Endodermal cell (in vitro differentiated cells): ENCODE measurements around the gene PARD3B. TPM values are rescaled to one million over a fixed set of nuclear protein-coding genes. Genes with fewer than 3 reads are reported as not detected.

Experiments used
- DNase-seq: peaks from one replicate; pipeline ENCODE4 v3.0.0-alpha.2; 2017
- H3K27ac ChIP-seq: 2 replicates; pipeline ENCODE4 v1.5.1; 2013; ENCODE audit warnings: mild to moderate bottlenecking, low read depth, low read length, moderate library complexity
- H3K27me3 ChIP-seq: 2 replicates; pipeline ENCODE4 v1.6.1; 2013; ENCODE audit warnings: mild to moderate bottlenecking, low read length, moderate library complexity; ENCODE audit not compliant: insufficient read depth, control insufficient read depth, poor library complexity, severe bottlenecking
- H3K36me3 ChIP-seq: 2 replicates; pipeline ENCODE4 v1.7.0; 2013; ENCODE audit warnings: mild to moderate bottlenecking, low read length, moderate library complexity; ENCODE audit not compliant: control insufficient read depth, insufficient read depth
- H3K4me1 ChIP-seq: one replicate; pipeline ENCODE4 v1.7.0; 2013; ENCODE audit warnings: low read length; ENCODE audit not compliant: control insufficient read depth, insufficient read depth
- H3K4me3 ChIP-seq: 2 replicates; pipeline ENCODE4 v1.5.1; 2013; ENCODE audit warnings: mild to moderate bottlenecking, low read length, moderate library complexity
- H3K9ac ChIP-seq: 2 replicates; pipeline ENCODE4 v1.6.1; 2013; ENCODE audit warnings: mild to moderate bottlenecking, low read length, moderate library complexity; ENCODE audit not compliant: poor library complexity, severe bottlenecking; ENCODE audit errors: extremely low read depth
- H3K9me3 ChIP-seq: 2 replicates; pipeline ENCODE4 v1.6.1; 2013; ENCODE audit warnings: mild to moderate bottlenecking, low read length, moderate library complexity; ENCODE audit not compliant: control insufficient read depth
- H3K27ac Mint-ChIP-seq: 2 replicates; pipeline ENCODE4 v1.8.0; 2020; ENCODE audit warnings: mixed read lengths
- H3K27me3 Mint-ChIP-seq: 2 replicates; pipeline ENCODE4 v1.8.0; 2021; ENCODE audit warnings: mild to moderate bottlenecking, mixed read lengths; ENCODE audit not compliant: insufficient read depth
- H3K36me3 Mint-ChIP-seq: 2 replicates; pipeline ENCODE4 v1.8.0; 2020; ENCODE audit warnings: low read depth, mixed read lengths
- H3K4me1 Mint-ChIP-seq: 2 replicates; pipeline ENCODE4 v1.8.0; 2020; ENCODE audit warnings: mixed read lengths
- H3K4me3 Mint-ChIP-seq: 2 replicates; pipeline ENCODE4 v1.8.0; 2020; ENCODE audit warnings: mild to moderate bottlenecking, moderate library complexity, mixed read lengths
- H3K9me3 Mint-ChIP-seq: 2 replicates; pipeline ENCODE4 v1.8.0; 2020; ENCODE audit warnings: mild to moderate bottlenecking, mixed read lengths
- WGBS, 2 experiments: methylation state at CpG; one replicate each; pipeline versions ENCODE4 v1.1.5 to v1.1.7; 2013; ENCODE audit warnings: missing lambda C conversion rate in 2 of 2, mixed read lengths in 1 of 2; ENCODE audit not compliant: insufficient coverage in 1 of 2, insufficient read length in 1 of 2; 5-methylcytosine and 5-hydroxymethylcytosine counted together
- total RNA-seq, 2 donors: library from RNA; stranded (reverse); fragmentation: NEBNext Ultra II Directional in 1 of 2; extraction: Animal tissue kit (Norgen Biotek cat#: 25700) in 1 of 2; gene quantifications; 2 replicates in 1 of 2; 3 replicates in 1 of 2; pipeline ENCODE4 v1.2.1, GENCODE V29; 2021
- TF ChIP-seq, protein P1 (sequence below): fragments of 200-600 bp; sonication (generic); conservative IDR thresholded peaks from 2 replicates; pipeline ENCODE4 v1.5.0; 2021; ENCODE audit warnings: antibody characterized with exemption, mild to moderate bottlenecking

PARD3B gene
- total RNA-seq, 2 donors from 2014 or later: 2.5 to 5.6 TPM

DNA sequence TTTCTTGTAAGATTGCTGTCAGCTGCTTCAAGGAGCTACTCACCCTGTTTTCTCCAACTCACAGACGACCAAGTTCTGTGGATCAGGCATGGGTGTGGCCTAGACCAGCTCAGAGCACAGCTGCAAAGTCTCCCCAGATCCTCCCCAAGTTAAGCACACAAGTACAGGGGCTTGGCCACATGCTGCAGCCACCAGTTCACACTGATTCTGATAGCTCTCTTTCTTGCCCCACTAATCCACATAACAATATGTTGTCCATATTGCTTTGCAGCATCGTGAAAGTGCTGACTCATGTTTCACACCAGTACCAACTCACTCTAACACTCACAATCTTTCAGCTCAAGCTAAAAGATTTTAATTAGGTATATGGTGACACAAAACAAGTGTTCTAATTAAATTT lies 437.0 kb downstream of the PARD3B start:
- Histone ChIP-seq H3K36me3 (no peaks in the 10 kb centered on the region), H3K4me3 (no peak overlapping the region), H3K27me3 (no peaks in the 10 kb centered on the region), H3K4me1 (peaks cover 2% of the 10 kb centered on the region), H3K27ac (no peak overlapping the region), H3K9ac (no peak overlapping the region), H3K9me3 (no peaks in the 10 kb centered on the region)
- 17 to 45% methylated on average over 1 to 2 of the region's 2 CpGs for WGBS, 2 experiments
- Mint-ChIP-seq H3K36me3 (peaks cover 3% of the 10 kb centered on the region), H3K9me3 (peaks cover 5% of the 10 kb centered on the region), H3K27me3 (no peaks in the 10 kb centered on the region), H3K27ac (no peak overlapping the region), H3K4me1 (peaks cover 26% of the 10 kb centered on the region), H3K4me3 (no peak overlapping the region)
- TF ChIP-seq, protein P1, sequence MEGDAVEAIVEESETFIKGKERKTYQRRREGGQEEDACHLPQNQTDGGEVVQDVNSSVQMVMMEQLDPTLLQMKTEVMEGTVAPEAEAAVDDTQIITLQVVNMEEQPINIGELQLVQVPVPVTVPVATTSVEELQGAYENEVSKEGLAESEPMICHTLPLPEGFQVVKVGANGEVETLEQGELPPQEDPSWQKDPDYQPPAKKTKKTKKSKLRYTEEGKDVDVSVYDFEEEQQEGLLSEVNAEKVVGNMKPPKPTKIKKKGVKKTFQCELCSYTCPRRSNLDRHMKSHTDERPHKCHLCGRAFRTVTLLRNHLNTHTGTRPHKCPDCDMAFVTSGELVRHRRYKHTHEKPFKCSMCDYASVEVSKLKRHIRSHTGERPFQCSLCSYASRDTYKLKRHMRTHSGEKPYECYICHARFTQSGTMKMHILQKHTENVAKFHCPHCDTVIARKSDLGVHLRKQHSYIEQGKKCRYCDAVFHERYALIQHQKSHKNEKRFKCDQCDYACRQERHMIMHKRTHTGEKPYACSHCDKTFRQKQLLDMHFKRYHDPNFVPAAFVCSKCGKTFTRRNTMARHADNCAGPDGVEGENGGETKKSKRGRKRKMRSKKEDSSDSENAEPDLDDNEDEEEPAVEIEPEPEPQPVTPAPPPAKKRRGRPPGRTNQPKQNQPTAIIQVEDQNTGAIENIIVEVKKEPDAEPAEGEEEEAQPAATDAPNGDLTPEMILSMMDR: no peak
- DNase-seq: peak; percentile 54

DNA sequence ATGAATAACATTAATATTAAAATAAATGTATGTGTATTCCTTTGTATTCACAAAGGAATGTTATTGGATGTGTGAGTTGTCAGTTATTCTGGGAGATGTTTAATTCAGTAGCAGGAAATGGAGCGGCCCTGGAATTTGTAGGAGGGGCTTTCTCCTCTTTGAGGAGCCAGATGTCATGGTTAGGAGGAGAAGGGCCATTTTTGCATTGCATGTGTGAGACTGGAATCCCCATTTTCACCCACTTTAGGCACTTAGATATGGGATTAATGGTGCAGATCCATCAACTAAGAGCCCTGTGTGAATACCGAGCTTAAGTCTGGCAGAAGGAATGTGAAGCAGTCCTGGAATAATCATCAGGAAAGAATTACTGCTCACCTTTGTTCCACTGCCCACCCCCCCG lies 439.2 kb downstream of the PARD3B start:
- no peak overlapping the region for H3K9ac ChIP-seq
- peaks cover 2% of the 10 kb centered on the region for H3K4me1 ChIP-seq
- no peak overlapping the region for H3K4me3 ChIP-seq
- H3K27ac Mint-ChIP-seq: no peak overlapping the region
- no peaks in the 10 kb centered on the region for H3K9me3 Mint-ChIP-seq
- H3K9me3 ChIP-seq: no peaks in the 10 kb centered on the region
- H3K27me3 Mint-ChIP-seq: no peaks in the 10 kb centered on the region
- H3K36me3 Mint-ChIP-seq: no peaks in the 10 kb centered on the region
- H3K27ac ChIP-seq: no peak overlapping the region
- no peaks in the 10 kb centered on the region for H3K36me3 ChIP-seq
- 70 to 89% methylated on average over 3 of the region's 3 CpGs for WGBS, 2 experiments
- DNase-seq: peak; percentile 41
- TF ChIP-seq, protein P1: no peak
- H3K4me3 Mint-ChIP-seq: no peak overlapping the region
- no peaks in the 10 kb centered on the region for H3K27me3 ChIP-seq
- H3K4me1 Mint-ChIP-seq: peaks cover 22% of the 10 kb centered on the region

DNA sequence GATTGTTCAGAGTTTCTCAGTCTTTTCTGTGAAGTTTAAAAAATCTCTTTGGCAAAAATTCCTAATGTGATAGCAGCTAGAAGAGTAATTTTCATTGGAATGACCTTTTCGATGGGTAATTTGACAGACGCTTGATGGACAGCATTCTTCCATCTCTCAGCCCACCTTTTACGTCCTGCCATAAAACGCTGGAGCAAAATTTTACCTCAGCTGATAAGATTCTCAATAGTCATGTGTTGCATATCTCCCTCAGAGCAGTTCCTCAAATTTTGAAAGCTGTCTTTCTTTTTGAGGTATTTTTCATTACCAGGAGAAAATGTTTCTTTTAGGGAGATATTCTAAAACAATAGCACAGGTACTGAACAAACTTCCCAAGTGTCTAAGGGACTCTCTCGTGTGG lies 441.4 kb downstream of the PARD3B start:
- Histone ChIP-seq H3K9me3 (no peaks in the 10 kb centered on the region), H3K27me3 (no peaks in the 10 kb centered on the region), H3K27ac (no peak overlapping the region), H3K9ac (no peak overlapping the region), H3K36me3 (no peaks in the 10 kb centered on the region), H3K4me3 (no peak overlapping the region), H3K4me1 (peaks cover 2% of the 10 kb centered on the region)
- DNase-seq: no peak
- no peak overlapping the region for H3K4me3 Mint-ChIP-seq
- no peaks in the 10 kb centered on the region for H3K27me3 Mint-ChIP-seq
- no peak overlapping the region for H3K27ac Mint-ChIP-seq
- peaks cover 21% of the 10 kb centered on the region for H3K4me1 Mint-ChIP-seq
- H3K36me3 Mint-ChIP-seq: no peaks in the 10 kb centered on the region
- TF ChIP-seq, protein P1: no peak
- WGBS, 2 experiments: 87 to 94% methylated on average over 4 of the region's 5 CpGs
- H3K9me3 Mint-ChIP-seq: no peaks in the 10 kb centered on the region
